DMS114 treated with DMSO at 0.1 percent for 48 hours (cell line): ENCODE results near the gene FGF22.
A peak's percentile ranks its signal among the peaks of the same experiment; 100 is the strongest.

Experiments
- DNase-seq: peaks from one replicate; lab custom pipeline; 2025; ENCODE audit not compliant: unreplicated experiment; lab: John Stamatoyannopoulos, UW

Gene FGF22

DNA sequence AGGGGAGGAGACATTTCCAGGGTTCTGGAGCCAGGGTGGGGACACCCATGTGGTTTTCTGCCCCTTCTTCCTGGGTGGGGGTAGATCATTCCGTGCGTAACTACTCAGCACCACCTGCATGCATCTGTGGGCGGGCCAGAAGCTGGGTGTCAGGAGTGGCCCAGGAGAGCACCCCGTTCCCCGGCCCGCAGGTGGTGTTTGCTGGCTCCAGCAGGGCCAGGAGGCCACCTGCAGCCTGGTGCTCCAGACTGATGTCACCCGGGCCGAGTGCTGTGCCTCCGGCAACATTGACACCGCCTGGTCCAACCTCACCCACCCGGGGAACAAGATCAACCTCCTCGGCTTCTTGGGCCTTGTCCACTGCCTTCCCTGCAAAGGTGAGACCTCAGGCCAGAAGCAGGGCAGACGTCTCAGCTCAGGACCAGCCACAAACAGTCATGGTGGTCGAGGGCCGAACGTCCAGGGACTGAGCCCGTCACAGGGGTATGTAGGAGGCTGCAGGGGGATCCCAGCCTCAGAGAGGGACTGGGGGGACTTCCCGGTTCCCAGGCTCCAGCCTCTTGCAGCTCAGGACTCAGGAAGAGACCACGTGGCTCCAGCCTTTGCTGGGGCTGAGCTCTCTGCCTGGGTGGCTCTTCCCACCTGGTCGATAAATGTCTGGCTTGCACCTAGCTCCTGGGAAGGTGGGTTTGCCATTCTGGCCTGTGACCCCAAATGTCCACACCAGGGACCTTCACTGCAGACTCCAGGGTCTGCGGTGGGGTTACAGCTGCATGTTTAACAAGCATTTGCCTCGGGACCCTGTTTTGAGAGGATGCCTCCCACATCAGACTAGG lies 38.1 kb downstream of the FGF22 start:
- no peak for DNase-seq

DNA sequence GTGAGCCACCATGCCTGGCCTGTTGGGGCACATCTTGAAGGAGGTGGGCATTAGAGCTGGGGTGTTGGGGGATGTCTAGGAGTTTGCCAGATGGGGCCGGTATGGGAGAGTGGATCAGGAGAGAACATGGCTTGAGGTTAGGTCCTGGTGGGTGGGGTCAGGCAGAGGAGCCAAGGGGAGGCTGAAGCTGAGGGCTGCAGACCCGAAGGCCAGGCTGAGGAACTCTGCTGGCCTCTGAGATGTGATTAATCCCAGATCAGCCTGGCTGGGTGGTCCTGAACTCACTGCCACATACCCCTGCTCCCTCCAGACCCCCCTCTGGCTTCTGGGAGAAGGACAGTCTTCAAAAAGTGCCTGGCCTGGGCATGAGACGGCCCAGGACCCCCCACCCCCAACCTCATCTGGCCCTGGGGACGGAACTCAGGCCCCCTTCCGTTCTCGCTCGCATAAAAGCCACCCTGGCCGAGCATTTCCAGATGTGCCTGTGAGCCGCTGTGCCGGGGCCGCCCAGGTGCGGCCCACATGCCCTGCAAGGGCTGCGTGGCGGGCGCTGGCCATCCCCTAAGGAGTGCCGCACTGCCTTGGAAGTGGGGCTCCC lies 39.2 kb downstream of the FGF22 start:
- no peak for DNase-seq

DNA sequence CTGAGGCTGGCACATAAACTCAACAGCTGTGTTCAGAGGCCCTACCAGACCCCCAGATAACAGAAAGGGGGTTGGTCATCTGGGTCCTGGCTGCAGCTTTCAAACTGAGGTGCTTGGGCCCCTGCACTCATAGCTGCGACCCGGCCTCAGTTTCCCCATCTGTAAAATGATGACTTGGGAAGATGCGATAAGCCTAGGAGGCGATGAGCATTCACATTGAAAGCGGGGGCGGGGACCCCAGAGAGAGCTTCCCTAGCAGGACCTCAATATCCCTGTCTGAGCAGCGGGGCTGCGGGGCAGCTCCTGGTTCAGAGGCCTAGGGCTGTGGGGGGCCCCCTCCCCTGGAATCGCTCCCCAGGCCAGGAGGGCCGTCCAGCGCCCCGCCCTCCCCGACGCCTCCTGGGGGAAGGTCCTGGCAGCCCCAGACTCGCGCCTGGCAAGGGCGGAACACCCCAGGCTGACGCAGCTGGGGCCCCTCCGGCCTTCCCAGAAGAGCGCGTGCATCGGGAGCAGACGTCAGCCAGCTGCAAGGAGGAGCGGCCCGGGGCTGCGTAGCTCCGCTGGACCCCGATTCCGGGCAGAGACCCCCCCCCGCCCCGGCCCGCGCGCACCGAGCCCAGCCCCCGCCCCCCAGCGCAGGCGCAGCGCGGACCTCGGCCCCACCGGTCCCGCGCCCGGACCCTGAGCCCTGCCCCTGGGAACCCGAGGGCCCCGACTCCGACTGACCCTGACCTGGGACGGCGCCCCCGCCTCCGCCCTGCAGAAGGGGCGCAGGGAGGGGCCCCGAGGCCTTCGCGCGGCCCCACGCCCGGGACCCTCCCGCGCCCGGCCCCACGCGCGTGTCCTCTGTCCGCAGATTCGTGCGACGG lies 40.0 kb downstream of the FGF22 start:
- DNase-seq: no peak

DNA sequence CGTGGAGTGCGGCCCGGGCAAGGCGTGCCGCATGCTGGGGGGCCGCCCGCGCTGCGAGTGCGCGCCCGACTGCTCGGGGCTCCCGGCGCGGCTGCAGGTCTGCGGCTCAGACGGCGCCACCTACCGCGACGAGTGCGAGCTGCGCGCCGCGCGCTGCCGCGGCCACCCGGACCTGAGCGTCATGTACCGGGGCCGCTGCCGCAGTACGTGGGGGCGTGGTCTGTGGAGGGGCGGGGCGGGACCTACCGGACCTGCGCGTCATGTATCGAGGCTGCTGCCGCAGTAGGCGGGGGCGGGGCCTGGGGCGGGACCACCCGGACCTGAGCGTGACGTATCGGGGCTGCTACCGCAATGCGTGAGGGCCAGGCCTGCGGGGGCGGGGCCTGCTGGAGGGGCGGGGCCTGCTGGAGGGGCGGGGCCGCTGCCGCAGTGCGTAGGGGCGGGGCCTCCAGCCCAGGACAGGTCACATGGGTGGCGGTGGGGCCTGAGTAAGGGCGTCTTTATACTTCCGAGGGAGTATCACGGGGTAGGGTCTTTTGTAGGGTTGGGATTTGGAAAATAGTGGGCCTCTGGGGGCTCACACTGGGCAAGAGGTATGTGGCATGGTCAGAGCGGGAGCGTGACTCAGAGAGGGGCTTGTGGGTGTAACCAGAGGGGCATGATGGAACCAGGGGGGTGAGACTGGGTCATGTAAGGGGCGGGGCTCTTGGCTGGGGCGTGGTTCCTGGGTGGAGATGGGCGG lies 40.8 kb downstream of the FGF22 start:
- DNase-seq: peak; percentile 76

DNA sequence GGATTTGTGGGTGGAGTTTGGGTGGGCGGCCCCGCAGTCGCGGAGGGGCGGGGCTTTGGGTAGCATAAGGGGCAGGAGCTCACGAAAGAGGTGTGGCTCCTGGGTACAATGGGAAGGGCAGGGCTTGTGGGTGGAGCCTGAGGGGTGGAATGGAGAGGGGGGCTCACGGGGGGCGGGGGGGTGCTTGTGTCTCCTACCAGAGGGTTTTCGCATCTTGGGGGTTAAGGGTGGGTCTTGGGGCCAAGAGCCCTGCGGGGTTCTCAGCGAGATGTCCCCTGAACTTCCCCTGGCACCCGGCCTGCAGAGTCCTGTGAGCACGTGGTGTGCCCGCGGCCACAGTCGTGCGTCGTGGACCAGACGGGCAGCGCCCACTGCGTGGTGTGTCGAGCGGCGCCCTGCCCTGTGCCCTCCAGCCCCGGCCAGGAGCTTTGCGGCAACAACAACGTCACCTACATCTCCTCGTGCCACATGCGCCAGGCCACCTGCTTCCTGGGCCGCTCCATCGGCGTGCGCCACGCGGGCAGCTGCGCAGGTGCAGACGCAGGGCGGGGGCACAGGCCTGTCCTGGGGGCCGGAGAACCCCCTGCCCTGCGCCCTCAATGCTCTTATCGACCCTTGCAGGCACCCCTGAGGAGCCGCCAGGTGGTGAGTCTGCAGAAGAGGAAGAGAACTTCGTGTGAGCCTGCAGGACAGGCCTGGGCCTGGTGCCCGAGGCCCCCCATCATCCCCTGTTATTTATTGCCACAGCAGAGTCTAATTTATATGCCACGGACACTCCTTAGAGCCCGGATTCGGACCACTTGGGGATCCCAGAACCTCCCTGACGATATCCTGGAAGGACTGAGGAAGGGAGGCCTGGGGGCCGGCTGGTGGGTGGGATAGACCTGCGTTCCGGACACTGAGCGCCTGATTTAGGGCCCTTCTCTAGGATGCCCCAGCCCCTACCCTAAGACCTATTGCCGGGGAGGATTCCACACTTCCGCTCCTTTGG lies 41.6 kb downstream of the FGF22 start:
- no peak for DNase-seq

DNA sequence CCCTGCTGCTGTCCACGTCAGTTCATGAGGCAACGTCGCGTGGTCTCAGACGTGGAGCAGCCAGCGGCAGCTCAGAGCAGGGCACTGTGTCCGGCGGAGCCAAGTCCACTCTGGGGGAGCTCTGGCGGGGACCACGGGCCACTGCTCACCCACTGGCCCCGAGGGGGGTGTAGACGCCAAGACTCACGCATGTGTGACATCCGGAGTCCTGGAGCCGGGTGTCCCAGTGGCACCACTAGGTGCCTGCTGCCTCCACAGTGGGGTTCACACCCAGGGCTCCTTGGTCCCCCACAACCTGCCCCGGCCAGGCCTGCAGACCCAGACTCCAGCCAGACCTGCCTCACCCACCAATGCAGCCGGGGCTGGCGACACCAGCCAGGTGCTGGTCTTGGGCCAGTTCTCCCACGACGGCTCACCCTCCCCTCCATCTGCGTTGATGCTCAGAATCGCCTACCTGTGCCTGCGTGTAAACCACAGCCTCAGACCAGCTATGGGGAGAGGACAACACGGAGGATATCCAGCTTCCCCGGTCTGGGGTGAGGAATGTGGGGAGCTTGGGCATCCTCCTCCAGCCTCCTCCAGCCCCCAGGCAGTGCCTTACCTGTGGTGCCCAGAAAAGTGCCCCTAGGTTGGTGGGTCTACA lies 43.1 kb downstream of the FGF22 start:
- no peak for DNase-seq

DNA sequence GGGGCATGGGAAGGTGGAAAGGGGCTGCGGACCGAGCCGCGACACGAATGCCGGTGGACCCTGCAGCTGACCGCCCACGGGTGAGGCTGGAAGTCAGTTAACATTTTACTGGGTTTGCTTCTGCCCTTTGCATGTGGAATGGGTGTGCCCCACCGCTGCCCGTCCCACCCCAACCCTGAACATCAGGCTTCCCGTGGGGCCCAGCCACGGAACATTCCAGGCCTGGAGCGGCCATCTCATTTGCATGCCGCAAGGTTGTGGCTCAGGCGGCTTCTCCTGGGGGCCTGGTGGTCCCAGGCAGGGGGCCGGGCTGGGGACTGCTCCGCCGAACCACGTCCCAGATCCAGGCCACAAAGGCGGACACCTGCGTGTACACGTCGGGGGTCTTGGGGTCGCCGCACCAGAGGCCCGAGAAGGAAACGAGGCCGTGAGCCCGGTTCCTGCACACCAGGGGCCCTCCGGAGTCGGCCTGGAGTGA lies 45.8 kb downstream of the FGF22 start:
- DNase-seq: no peak

DNA sequence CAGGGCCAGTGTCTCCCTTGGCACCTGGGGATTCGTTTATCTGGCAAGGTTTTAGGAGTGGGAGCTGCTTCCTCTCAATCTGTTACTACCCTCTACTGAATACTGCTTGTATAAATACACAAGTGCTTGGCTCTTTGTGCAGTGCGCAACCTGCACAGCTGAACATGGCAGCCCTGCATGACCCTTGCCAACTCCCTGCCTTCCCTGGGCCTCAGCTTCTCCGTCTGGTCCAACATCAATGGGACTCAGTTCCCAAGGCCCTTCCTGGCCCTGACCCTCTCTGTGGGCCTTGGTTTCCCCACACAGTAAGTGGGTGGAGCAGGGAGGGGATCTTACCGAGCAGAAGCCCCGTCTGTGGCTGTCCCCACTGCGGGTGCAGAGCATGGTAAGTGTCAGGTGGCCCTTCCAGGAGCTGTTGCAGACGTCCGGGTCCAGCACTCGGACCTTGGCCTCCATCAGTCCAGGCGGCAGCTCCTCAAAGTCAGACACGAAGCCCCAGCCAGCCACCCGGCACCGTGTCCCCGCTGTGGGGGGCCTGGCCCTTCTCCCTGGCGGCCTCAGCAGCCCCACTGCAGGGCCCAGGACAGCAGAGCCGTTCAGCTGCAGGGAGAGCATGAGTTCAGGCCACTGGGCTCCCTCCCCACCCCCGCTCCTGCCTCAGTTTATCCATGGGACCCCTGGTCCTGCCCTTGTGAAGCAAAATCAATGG lies 47.1 kb downstream of the FGF22 start:
- DNase-seq: no peak

DNA sequence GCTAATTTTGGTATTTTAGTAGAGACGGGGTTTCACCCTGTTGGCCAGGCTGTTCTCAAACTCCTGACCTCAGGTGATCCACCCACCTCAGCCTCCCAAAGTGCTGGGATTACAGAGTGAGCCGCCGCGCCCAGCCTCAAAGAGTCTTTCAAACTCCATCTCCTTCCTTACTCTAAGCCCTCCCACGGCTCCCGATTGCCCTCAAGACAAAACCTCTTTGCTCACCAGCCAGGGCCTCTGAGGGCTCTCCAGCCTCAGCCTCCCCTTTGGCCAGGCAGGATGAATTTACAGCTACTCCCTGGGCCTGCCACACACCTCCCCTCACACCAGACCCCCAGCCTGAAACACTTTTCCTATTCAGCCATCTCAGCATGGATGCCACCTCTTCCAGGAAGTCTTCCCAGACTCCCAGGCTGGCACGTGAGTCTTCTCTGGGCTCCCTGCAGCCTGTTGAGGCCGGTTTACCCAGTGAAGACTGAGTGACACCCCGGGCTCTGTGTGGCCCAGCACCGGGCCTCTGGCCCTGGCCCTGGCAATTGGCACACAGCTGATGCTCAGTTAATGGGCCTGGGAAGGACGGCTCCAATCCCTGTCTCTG lies 48.0 kb downstream of the FGF22 start:
- no peak for DNase-seq

DNA sequence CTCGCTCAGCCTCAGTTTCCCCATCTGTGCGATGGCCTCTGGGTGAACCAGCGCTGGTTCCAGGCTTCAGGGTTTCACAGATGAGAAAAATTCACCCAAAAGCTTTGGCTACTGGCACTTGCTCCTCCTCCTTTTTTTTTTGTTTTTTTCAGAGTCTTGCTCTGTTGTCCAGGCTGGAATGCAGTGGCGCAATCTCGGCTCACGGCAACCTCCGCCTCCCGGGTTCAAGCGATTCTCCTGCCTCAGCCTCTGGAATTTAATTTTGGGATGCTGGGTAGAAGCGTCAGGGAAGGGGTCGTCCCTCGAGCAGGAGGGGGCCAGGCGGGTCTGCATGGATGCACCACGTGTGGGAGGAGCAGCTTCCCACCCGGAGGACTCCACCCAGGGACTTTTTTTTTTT lies 48.5 kb downstream of the FGF22 start:
- DNase-seq: no peak

DNA sequence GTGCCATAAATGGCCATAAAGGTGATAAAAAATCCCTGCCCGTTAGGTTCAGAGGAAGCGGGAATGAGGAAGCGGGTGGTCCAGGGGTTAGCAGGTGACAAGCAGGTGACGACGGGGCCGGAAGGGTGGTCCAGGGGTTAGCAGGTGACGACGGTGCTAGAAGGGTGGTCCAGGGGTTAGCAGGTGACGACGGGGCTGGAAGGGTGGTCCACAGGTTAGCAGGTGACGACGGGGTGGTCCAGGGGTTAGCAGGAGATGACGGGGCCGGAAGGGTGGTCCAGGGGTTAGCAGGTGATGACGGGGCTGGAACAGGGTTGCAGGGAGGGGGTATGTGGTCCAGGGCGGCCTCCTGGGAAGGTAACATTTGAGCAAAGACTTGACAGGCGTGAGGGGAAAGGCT lies 49.3 kb downstream of the FGF22 start:
- no peak for DNase-seq

DNA sequence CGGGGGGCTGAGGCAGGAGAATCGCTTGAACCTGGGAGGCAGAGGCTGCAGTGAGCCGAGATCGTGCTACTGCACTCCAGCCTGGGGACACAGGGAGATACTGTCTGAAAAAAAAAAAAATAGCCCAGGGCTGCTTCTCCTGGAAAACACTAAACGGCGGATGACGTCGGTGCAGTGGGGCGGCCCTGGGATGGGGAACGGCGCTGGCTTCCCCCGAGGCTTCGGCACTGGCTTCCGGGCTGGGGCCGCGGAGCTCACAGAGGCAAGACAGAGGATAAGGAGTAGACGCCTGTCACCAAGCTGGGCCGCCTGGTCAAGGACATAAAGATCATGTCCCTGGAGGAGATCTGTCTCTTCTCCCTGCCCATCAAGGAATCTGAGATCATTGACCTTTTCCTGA lies 50.5 kb downstream of the FGF22 start:
- no peak for DNase-seq
